Cardiac fibroblast (primary cell): ENCODE data around the gene SPTLC2.
A peak's percentile ranks its signal among the peaks of the same experiment; 100 is the strongest.

Experiments used
- DNase-seq, 2 donors: peaks; one replicate each; pipeline versions ENCODE4 v3.0.0 to v3.0.0-alpha.2; 2010; ENCODE audit warnings: low read depth in 2 of 2
- H3K4me3 ChIP-seq, 2 donors: replicated peaks in 1 of 2; 1 replicate in 1 of 2; 2 replicates in 1 of 2; pipeline ENCODE4 v1.5.1; 2011; ENCODE audit warnings: low read depth in 2 of 2, low read length in 2 of 2, mild to moderate bottlenecking in 2 of 2, moderate library complexity in 1 of 2
- CTCF ChIP-seq: IDR thresholded peaks from one replicate; pipeline ENCODE4 v1.5.1; 2011; ENCODE audit warnings: low read depth, mild to moderate bottlenecking, low read length, inconsistent platforms

Gene SPTLC2

GRCh38 chr14:77498984-77499527 lies 117.4 kb downstream of the SPTLC2 start:
- H3K4me3 ChIP-seq: peak overlapping the region; percentile 41 to 51
- no peak for TF ChIP-seq CTCF
- no peak for DNase-seq

GRCh38 chr14:77498120-77498979 lies 118.1 kb downstream of the SPTLC2 start, which contains the start of gene ISM2:
ISM2 (minus strand) TSS chr14:77498816; CDS start chr14:77498793, 23 bp downstream.
- peak; percentile 19 to 42 for DNase-seq
- peak within 1 kb of the TSS; percentile 41 to 51 for H3K4me3 ChIP-seq
- TF ChIP-seq CTCF: no peak

GRCh38 chr14:77495334-77495733 lies 121.1 kb downstream of the SPTLC2 start:
- H3K4me3 ChIP-seq: no peak overlapping the region
- peak in 1 of 2 donors; percentile 13 for DNase-seq
- TF ChIP-seq CTCF: no peak

- no peak overlapping the region for H3K4me3 ChIP-seq
- DNase-seq: no peak
- TF ChIP-seq CTCF: no peak
Observed at GRCh38 chr14:77491056-77491455, 125.4 kb downstream of the SPTLC2 start.

GRCh38 chr14:77490347-77490986 lies 126.0 kb downstream of the SPTLC2 start:
- no peak for TF ChIP-seq CTCF
- H3K4me3 ChIP-seq: no peak overlapping the region
- no peak for DNase-seq

GRCh38 chr14:77489041-77489440 lies 127.4 kb downstream of the SPTLC2 start:
- DNase-seq: no peak
- no peak overlapping the region for H3K4me3 ChIP-seq
- TF ChIP-seq CTCF: no peak
